Fibroblast of skin of left quadriceps (primary cell): ENCODE data around the gene ATP1B1.
"Not testable (repeated sequence)": the region's sequence is repeated elsewhere in the genome, so short reads cannot be mapped to it uniquely, and the experiment has no call there.

Experiments
- DNase-seq, 2 experiments: peaks; one replicate each; pipeline ENCODE4 v3.0.0-alpha.2; 2013; ENCODE audit warnings: low read depth in 2 of 2

ATP1B1 gene

DNA sequence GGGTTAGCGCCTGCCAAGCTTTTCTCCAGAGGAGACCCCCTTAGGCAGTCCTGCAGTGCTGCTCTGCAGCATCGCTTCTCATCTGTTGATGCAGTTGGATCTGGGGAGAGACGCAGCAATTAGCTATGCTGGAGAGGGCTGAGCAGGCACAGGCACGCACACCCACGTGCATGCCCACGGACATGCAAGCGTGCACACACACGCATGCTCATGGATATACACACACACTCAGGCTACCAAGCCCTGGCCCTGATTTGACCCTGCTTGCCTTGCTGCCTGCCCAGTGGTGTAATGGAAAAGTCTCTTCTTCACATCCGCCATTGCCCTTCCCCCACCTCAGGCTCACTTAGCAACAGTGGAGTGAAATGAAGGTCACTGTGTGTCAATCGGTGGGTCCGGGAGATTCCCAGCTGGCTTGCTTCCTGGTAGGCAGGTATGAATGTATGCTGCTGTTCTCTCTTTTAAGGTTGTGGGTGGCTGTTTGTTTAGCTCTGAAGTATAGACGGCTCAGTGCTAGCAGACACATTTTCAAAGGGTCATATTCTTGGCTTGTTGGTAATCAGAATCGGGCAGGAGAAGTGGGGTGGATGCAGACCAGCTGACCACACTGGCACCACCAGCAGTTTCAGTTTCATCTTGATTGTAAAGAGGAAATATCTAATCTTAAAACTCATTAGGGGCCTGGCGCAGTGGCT is 9.5 kb downstream of the ATP1B1 start:
- DNase-seq = no peak

- no peak for DNase-seq
Measured at GRCh38 chr1:169117014-169117413, 10.5 kb downstream of the ATP1B1 start.

- DNase-seq = no peak
Measured at GRCh38 chr1:169117599-169117998, 11.1 kb downstream of the ATP1B1 start.

DNA sequence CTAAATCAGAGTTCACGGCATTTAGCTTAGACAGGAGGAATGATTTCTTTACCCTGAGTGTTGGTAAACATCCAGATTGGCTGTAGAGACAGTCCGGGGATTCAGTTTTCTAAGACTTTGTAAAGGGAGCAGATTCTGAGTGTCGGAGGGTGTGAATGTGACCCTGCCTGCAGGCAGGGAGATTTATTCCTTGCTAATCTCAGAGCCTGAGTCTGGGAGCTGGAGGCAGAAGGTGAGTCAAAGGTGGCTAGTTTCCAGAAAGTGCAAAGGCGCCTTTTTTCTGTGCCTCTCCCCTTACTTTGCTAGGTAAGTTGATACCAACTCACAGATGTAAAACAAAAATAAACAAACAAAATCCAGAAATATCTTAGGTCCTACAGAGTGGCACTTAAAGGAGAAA is 11.7 kb downstream of the ATP1B1 start:
- DNase-seq = no peak

DNA sequence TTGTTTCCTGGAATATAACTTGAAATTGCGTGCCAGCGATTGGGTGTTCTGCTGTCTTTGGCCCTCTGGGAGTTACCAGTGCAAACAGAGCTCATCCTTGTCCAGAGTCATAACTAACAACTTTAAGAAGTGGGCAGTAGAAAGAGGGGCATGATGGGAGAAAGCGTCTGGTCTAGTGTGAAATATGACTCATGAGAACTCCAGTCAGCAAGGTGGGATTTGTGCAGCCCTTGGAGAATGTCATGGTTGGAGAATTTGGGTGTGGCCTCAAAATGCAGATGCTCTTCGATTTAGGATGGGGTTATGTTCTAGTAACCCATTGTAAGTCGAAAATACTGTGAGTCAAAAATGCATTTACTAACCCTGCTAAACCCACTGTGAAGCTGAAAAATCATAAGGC is 12.9 kb downstream of the ATP1B1 start:
- DNase-seq = no peak

- no peak for DNase-seq
Measured at GRCh38 chr1:169120066-169120465, 13.6 kb downstream of the ATP1B1 start.

GRCh38 chr1:169121146-169121923 is 14.8 kb downstream of the ATP1B1 start:
- DNase-seq = no peak

DNA sequence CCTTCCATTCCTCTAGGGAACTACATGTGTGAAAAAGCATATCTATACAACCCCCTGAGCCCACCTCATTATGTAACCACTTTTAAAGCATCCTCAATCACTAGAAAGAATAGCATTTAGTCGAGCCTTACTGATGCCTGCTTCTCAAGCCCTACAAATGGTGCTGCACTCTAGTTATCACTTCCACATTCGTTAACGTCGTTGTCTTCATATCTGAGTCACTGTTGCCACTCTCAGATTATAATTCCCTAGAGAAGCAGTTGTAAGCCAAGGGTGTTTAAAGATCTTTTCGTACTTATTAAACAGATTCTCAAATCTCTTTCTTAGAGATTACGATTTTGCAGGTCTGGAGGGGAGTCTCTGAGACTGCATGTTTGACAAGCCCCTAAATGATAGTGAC is 16.5 kb downstream of the ATP1B1 start:
- DNase-seq = no peak

DNA sequence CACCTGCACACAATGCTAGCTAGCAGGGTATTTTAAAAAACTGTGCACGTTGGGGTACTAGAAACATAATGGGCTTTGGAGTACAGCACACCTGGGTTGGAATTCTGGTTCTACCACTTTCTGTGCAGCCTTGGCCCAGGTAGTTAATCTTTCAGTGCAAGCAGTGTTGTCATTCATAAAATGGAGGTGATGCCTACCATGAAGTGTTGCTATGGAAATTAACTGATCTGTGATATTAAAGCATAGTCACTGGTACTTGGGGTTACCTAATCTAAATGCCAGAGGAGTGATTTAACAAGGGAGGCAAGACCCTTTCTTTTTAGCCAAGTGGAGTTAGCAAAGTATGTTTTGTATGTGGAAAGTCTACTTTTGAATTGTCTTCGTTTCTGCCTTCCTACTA is 18.0 kb downstream of the ATP1B1 start:
- no peak for DNase-seq

DNA sequence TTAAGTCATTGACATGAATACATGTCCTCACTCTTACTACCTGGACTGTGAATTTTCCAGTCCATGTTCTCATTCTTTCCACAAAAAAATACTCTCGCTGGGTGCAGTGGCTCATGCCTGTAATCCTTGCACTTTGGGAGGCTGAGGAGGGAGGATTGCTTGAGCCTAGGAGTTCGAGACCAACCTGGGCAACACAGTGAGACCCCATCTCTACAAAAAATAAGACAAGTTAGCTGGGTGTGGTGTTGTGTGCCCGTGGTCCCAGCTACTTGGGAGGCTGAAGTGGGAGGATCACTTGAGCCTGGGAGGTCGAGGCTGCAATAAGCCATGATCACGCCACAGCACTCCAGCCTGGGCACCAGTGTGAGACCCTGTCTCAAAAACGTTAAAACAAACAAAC is 19.1 kb downstream of the ATP1B1 start:
- DNase-seq = not testable (repeated sequence)

GRCh38 chr1:169126335-169126734 is 19.8 kb downstream of the ATP1B1 start:
- no peak for DNase-seq

DNA sequence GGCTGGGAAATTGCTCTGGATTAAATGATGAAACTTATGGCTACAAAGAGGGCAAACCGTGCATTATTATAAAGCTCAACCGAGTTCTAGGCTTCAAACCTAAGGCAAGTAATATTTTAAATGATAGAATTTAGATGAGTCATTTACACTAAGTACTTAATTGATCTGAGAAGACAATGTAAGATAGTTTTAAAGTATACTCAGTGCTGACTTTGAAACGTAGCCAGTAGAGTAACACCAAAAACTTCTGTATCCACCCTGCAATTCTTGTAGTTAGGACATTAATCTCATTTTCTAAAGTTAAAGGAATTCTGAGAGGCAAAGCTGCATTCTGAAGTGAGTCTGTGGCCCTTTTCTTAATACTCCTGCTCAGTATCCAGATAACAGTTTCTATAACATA is 20.8 kb downstream of the ATP1B1 start:
- no peak for DNase-seq

- no peak for DNase-seq
Measured at GRCh38 chr1:169128562-169128961, 22.1 kb downstream of the ATP1B1 start.

GRCh38 chr1:169129109-169129784 is 22.8 kb downstream of the ATP1B1 start:
- no peak for DNase-seq

GRCh38 chr1:169130683-169131082 is 24.2 kb downstream of the ATP1B1 start:
- no peak for DNase-seq

GRCh38 chr1:169132512-169133227 is 26.2 kb downstream of the ATP1B1 start:
- DNase-seq = no peak

DNA sequence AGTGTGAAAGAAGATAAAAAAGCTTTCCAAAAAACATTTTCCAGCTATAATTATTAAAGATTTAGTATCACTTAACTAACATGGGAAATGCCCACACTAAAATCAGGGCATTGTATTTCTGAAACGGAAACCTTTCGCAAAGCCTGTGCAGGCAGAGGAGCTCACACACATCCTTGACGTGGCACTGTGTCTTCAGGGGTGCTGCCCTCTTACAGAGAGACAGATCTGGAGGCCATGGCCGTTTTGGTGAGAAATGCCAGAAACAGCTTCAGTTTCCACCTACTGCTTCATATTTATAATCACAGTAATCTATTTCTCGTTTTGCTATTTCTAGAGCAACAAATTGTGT is 26.7 kb downstream of the ATP1B1 start:
- DNase-seq = no peak

DNA sequence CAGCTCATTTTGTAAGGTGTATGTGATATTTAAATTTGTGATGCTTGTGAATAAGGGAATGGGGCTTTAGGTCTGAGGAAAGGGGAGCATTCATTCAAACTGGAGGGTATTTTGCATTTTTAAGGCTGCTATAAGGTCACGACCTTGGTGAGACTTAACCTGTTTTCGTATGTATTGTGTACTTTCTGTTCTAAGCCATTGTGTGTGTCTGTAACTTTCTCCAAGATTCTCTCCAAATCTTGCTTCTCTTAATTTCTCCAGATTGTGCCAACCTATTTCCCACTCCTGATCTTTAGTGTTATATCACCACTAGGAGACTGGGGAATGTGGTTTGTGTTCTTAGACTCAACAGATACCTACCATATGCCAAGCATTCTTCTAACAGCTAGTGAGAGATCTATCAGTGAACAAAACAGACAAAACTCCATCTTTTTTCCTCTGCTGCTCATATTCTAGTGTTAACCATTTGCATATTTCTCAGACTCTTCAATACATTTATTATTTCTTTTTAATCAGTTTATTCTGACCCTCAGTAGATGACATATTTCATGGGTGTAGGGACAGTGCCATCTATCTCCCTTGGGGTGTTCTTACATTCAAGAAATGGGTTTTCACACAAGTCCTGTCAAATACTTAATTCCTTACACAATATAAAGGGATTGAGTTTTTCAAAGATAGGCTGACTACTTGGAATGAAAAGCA is 27.5 kb downstream of the ATP1B1 start:
- DNase-seq = no peak

DNA sequence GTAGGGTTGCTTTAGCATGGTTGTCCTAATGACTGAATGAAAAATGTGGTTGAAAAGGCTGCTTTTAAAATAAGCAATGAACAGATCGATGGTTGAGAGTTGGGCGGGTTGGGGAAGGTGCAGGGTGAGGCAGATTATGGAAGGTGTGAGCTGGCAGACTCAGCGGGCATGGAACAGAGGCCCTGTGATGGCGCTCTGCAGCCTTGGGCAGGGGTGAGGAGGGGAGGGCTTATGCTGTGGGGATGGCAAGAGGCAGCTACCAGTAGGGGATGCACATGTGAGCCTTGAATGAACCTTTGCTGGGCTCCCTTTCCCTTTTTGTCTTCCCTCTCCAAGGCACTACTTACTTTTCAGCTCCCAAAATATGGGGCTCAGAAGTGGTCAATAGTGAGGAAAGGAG is 30.9 kb downstream of the ATP1B1 start:
- no peak for DNase-seq

DNA sequence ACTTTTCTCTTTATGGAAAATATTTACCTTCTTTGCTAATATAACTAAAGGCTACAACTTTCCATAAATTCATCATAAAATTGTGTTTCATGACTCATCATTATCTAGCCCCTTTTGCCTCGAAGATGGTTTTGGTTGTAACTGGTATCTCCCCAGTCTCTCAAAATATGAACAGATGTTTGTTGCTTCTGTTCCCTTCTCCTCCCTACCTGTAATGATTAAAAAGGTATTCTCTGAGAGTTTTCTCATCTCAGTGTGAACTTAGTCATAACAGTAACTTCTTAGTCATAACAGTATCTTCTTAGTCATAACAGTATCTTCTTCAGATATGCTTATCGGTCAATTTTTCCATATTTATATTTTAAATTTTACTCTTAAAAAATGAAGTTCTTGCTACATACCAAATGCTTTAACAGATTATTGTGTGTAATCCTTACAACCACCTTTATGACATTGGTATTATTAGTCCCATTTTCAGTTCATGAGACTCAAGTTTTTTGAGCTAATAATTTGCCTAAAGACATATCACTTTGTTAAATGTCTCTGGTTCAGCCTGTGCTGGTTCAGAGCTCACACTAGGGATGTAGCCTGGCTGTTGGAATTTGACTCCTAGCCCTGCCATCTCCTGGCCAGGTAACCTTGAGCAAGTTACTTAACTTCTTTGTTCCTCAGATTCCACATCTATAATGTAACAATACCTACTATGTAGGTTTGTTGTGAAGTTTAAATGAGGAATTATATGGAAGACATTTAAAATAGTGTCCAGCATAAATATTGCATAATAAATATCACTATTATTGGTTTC is 32.6 kb downstream of the ATP1B1 start:
- DNase-seq = no peak

DNA sequence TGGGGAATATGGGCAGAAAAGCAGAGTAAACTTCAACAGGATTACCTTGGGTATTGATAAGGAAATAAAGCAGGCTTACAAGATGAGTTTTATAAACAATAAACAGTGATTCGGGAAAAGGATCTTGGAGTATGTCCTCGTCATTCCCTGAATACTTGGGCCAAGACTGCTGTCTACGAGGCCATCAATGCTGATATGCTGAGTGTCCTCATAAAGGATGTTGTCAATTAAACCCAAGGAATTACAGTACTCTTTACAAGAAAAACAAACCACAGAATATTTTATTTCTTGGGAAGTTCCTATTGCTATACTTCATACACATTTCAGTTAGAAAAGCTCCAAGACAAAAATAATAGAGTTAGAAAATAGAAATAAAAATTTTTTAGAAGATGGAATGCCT is 34.9 kb downstream of the ATP1B1 start:
- DNase-seq = no peak
